ENCODE data around the gene ANXA2.
A peak's percentile ranks its signal among the peaks of the same experiment; 100 is the strongest.

The ANXA2 gene

GRCh38 chr15:60395276-60396011 lies 2.3 kb downstream of the ANXA2 start:
- DNase-seq (ENCODE audit: low read depth), result peak; percentile 55
- H3K4me3 ChIP-seq (ENCODE audit: low read depth, low read length), result no peak overlapping the region
- TF ChIP-seq, protein P1, sequence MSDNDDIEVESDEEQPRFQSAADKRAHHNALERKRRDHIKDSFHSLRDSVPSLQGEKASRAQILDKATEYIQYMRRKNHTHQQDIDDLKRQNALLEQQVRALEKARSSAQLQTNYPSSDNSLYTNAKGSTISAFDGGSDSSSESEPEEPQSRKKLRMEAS (IDR thresholded peaks at IDR 0.05; ENCODE audit: low read depth, low read length), result no peak

DNA sequence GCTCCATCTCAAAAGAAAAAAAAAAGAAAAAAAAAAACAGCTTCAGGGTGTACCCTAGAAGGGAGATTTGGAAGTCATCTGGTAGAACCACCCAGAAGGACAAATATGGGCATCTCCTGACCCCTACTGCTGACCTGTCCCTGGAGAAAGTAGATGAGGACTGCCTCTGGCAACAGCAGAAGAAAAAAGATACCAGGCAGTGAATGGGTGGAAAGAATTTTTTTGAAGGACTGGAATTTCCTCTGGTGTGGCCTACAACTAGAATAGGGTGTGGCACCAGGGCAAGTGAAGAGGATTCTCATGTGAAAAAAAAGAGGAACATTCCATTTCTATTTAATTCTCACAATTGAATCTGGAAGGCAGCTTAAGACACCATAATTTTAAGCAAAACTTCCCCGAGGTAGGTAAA lies 3.1 kb downstream of the ANXA2 start:
- no peak overlapping the region for H3K4me3 ChIP-seq (ENCODE audit: low read depth, low read length)
- no peak for DNase-seq (ENCODE audit: low read depth)
- TF ChIP-seq MYC (IDR thresholded peaks at IDR 0.05; ENCODE audit: low read depth, low read length) (no peak), POLR2A (IDR thresholded peaks at IDR 0.05; ENCODE audit: extremely low read depth, insufficient read length) (no peak), CTCF (IDR thresholded peaks at IDR 0.05; ENCODE audit: low read depth, low read length) (no peak)
- TF ChIP-seq, protein P1 (IDR thresholded peaks at IDR 0.05; ENCODE audit: low read depth, low read length), result no peak

GRCh38 chr15:60392986-60393790 lies 4.6 kb downstream of the ANXA2 start:
- peak; percentile 50 for DNase-seq (ENCODE audit: low read depth)
- no peak overlapping the region for H3K4me3 ChIP-seq (ENCODE audit: low read depth, low read length)

GRCh38 chr15:60392601-60392985 lies 5.2 kb downstream of the ANXA2 start:
- no peak overlapping the region for H3K4me3 ChIP-seq (ENCODE audit: low read depth, low read length)
- no peak for TF ChIP-seq CTCF (IDR thresholded peaks at IDR 0.05; ENCODE audit: low read depth, low read length)
- TF ChIP-seq MYC (IDR thresholded peaks at IDR 0.05; ENCODE audit: low read depth, low read length), result no peak
- TF ChIP-seq, protein P1 (IDR thresholded peaks at IDR 0.05; ENCODE audit: low read depth, low read length), result no peak
- no peak for TF ChIP-seq POLR2A (IDR thresholded peaks at IDR 0.05; ENCODE audit: extremely low read depth, insufficient read length)
- no peak for DNase-seq (ENCODE audit: low read depth)

More at GRCh38 chr15:60392986-60393790, 4.6 kb downstream of the ANXA2 start:
- TF ChIP-seq CTCF (IDR thresholded peaks at IDR 0.05; ENCODE audit: low read depth, low read length) (no peak), MYC (IDR thresholded peaks at IDR 0.05; ENCODE audit: low read depth, low read length) (no peak), POLR2A (IDR thresholded peaks at IDR 0.05; ENCODE audit: extremely low read depth, insufficient read length) (no peak)
- TF ChIP-seq, protein P1 (IDR thresholded peaks at IDR 0.05; ENCODE audit: low read depth, low read length), result no peak

- no peak overlapping the region for H3K4me3 ChIP-seq (ENCODE audit: low read depth, low read length)
- DNase-seq (ENCODE audit: low read depth), result no peak
- TF ChIP-seq, protein P1 (IDR thresholded peaks at IDR 0.05; ENCODE audit: low read depth, low read length), result no peak
- no peak for TF ChIP-seq CTCF (IDR thresholded peaks at IDR 0.05; ENCODE audit: low read depth, low read length)
- no peak for TF ChIP-seq POLR2A (IDR thresholded peaks at IDR 0.05; ENCODE audit: extremely low read depth, insufficient read length)
- TF ChIP-seq MYC (IDR thresholded peaks at IDR 0.05; ENCODE audit: low read depth, low read length), result no peak
Observed at GRCh38 chr15:60391722-60392315, 6.0 kb downstream of the ANXA2 start.
